SJCRH30 (cell line): ENCODE data around the gene RNF169. TPM values are rescaled to one million over a fixed set of nuclear protein-coding genes. Genes with fewer than 3 reads are reported as not detected.
A peak's percentile ranks its signal among the peaks of the same experiment; 100 is the strongest.

Experiments used
- DNase-seq, 2 experiments: peaks; one replicate each; pipeline ENCODE4 v3.0.0-alpha.2; 2015 to 2020
- H3K27ac ChIP-seq: fragments of 250-450 bp; sonication (Bioruptor Pico); 2 replicates; pipeline ENCODE4 v1.5.1; 2020; ENCODE audit warnings: mild to moderate bottlenecking, moderate library complexity
- H3K27me3 ChIP-seq: fragments of 250-450 bp; sonication (Bioruptor Pico); 2 replicates; pipeline ENCODE4 v1.5.1; 2020; ENCODE audit warnings: mild to moderate bottlenecking, moderate library complexity
- H3K36me3 ChIP-seq: fragments of 250-450 bp; sonication (Bioruptor Pico); 2 replicates; pipeline ENCODE4 v1.5.1; 2020; ENCODE audit warnings: mild to moderate bottlenecking, moderate library complexity
- H3K4me1 ChIP-seq: fragments of 250-450 bp; sonication (Bioruptor Pico); 2 replicates; pipeline ENCODE4 v1.5.1; 2020; ENCODE audit warnings: mild to moderate bottlenecking, moderate library complexity
- H3K4me3 ChIP-seq: fragments of 250-450 bp; sonication (Bioruptor Pico); 2 replicates; pipeline ENCODE4 v1.5.1; 2020; ENCODE audit warnings: mild to moderate bottlenecking, moderate library complexity
- H3K9me3 ChIP-seq: fragments of 250-450 bp; sonication (Bioruptor Pico); replicated peaks from 2 replicates; pipeline ENCODE4 v1.5.1; 2020; ENCODE audit warnings: mild to moderate bottlenecking, moderate library complexity
- total RNA-seq: library from RNA; depleted of rRNA; stranded (reverse); fragments of >200 nt; shearing (Covaris generic); gene quantifications from 2 replicates; pipeline ENCODE4 v1.2.3, GENCODE V29; 2014

Gene RNF169
- total RNA-seq, 1 experiment from 2014 or later = 17.8 TPM

DNA sequence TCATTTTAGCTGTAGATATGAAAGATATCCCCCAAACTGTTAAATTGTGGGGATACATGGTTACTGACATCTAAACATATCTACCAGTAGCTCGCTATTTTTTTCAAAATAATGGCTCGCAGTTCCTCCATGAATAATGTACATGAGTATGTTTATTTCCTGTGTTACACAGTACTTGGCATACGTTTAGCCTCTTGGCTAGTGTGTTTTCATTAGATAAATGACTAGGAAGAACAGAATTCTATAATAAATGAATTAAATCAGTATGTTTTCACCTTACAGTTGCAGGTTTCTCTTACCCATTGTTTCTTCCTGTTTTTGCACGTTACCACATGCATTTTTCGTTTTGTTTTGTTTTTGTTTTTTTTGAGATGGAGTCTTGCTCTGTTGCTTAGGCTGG, 21.8 kb downstream of the RNF169 start:
- Histone ChIP-seq H3K27ac (no peak overlapping the region), H3K27me3 (no peaks in the 10 kb centered on the region), H3K4me1 (no peaks in the 10 kb centered on the region), H3K36me3 (no peaks in the 10 kb centered on the region; the same call in 1 of the 2 replicates), H3K9me3 (no peaks in the 10 kb centered on the region), H3K4me3 (no peak overlapping the region)
- no peak for DNase-seq

DNA sequence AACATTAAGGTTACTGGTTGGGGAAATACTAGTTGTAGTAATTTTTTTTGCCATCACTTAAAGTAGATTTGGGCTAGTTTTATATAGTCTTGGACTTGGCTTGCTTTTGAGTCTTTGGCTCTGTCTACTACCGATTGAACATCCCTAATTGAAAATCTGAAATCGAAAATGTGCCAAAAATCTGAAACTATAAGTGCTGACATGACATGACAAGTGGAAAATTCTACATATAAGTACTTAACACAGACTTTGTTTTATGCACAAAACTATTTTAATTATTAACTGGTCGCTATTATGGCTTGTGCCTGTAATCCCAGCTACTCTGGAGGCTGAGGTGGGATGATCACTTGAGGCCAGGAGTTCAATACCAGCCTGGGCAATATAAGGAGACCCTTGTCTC, 22.5 kb downstream of the RNF169 start:
- no peaks in the 10 kb centered on the region for H3K27me3 ChIP-seq
- H3K4me3 ChIP-seq = no peak overlapping the region
- H3K27ac ChIP-seq = no peak overlapping the region
- no peak for DNase-seq
- H3K9me3 ChIP-seq = no peaks in the 10 kb centered on the region
- no peaks in the 10 kb centered on the region for H3K4me1 ChIP-seq
- no peaks in the 10 kb centered on the region; the same call in 1 of the 2 replicates for H3K36me3 ChIP-seq

- no peak for DNase-seq
- Histone ChIP-seq H3K4me1 (no peaks in the 10 kb centered on the region), H3K9me3 (no peaks in the 10 kb centered on the region), H3K27ac (no peak overlapping the region), H3K36me3 (no peaks in the 10 kb centered on the region; the same call in 1 of the 2 replicates), H3K27me3 (no peaks in the 10 kb centered on the region), H3K4me3 (no peak overlapping the region)
Measured at GRCh38 chr11:74773476-74773875, 24.8 kb downstream of the RNF169 start.

DNA sequence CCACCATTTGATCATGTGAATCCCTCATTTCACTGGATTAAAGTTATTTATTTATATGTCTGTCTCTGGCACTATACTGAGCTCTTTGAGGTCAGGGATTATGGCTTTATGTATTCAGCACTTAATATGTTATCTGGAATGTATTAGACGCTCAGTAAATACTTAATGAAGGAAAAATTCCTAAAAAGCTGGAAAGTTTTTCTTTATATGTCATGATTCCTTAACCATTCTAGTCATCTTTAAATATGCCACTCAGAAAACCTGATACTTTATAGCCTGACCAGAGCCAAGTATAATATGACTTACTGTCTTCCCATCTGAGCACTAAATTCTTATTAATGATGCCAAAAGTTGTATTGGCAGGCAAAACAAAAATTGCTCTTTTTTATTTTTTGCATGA, 27.1 kb downstream of the RNF169 start:
- H3K4me3 ChIP-seq = no peak overlapping the region
- H3K4me1 ChIP-seq = no peaks in the 10 kb centered on the region
- H3K27ac ChIP-seq = no peak overlapping the region
- no peaks in the 10 kb centered on the region for H3K27me3 ChIP-seq
- no peaks in the 10 kb centered on the region for H3K9me3 ChIP-seq
- DNase-seq = no peak
- no peaks in the 10 kb centered on the region; the same call in 1 of the 2 replicates for H3K36me3 ChIP-seq

- Histone ChIP-seq H3K4me3 (no peak overlapping the region), H3K4me1 (no peaks in the 10 kb centered on the region), H3K27ac (no peak overlapping the region), H3K36me3 (no peaks in the 10 kb centered on the region; the same call in 1 of the 2 replicates), H3K9me3 (no peaks in the 10 kb centered on the region), H3K27me3 (no peaks in the 10 kb centered on the region)
- DNase-seq = no peak
Measured at GRCh38 chr11:74776546-74776945, 27.9 kb downstream of the RNF169 start.

GRCh38 chr11:74777038-74777437, 28.4 kb downstream of the RNF169 start:
- H3K27ac ChIP-seq = no peak overlapping the region
- H3K9me3 ChIP-seq = no peaks in the 10 kb centered on the region
- H3K27me3 ChIP-seq = no peaks in the 10 kb centered on the region
- no peak overlapping the region for H3K4me3 ChIP-seq
- DNase-seq = no peak
- H3K4me1 ChIP-seq = no peaks in the 10 kb centered on the region
- H3K36me3 ChIP-seq = no peaks in the 10 kb centered on the region; the same call in 1 of the 2 replicates

DNA sequence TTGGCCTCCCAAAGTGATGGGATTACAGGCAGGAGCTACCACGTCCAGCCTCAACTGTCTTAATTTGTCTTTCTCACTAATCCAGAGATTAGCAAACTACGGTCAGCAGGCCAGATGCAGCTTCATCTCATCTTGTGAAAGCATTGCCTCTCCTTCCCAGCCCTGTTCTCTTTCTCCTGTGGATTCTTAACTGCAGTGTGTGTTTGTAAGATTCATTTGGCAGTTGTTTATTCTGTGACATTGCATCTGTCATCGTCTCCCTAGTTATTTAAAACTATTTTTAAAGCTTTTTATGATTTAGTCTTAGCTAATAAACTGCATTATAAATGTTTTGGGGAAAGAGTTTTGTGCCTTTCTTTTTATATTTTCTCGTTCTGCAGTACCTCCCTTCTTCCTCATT, 29.2 kb downstream of the RNF169 start:
- Histone ChIP-seq H3K36me3 (no peaks in the 10 kb centered on the region; the same call in 1 of the 2 replicates), H3K27me3 (no peaks in the 10 kb centered on the region), H3K9me3 (no peaks in the 10 kb centered on the region), H3K4me1 (no peaks in the 10 kb centered on the region), H3K27ac (no peak overlapping the region), H3K4me3 (no peak overlapping the region)
- no peak for DNase-seq

DNA sequence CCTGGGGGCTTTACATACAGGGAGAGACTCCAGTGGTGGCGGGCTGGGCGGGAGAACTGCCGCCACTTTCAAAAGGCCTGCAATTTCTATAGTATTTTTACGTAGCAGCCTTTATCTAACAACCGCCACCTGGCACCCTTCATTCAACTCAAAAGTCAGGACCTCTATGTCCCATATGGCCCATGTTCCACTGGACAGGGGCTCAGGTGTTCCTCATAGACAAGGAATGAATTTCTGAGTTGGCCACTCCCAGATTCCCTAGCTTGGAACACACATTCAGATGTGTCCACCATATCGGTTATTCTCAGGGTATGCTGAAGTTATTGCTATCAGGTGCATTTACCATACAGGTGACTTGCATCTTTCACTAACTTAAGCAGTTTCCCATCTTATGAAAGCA, 29.9 kb downstream of the RNF169 start:
- H3K27ac ChIP-seq = no peak overlapping the region
- no peaks in the 10 kb centered on the region for H3K9me3 ChIP-seq
- peaks cover 4% of the 10 kb centered on the region; the same call in 1 of the 2 replicates for H3K4me1 ChIP-seq
- H3K27me3 ChIP-seq = no peaks in the 10 kb centered on the region
- no peak overlapping the region for H3K4me3 ChIP-seq
- DNase-seq = no peak
- H3K36me3 ChIP-seq = no peaks in the 10 kb centered on the region; the same call in 1 of the 2 replicates

DNA sequence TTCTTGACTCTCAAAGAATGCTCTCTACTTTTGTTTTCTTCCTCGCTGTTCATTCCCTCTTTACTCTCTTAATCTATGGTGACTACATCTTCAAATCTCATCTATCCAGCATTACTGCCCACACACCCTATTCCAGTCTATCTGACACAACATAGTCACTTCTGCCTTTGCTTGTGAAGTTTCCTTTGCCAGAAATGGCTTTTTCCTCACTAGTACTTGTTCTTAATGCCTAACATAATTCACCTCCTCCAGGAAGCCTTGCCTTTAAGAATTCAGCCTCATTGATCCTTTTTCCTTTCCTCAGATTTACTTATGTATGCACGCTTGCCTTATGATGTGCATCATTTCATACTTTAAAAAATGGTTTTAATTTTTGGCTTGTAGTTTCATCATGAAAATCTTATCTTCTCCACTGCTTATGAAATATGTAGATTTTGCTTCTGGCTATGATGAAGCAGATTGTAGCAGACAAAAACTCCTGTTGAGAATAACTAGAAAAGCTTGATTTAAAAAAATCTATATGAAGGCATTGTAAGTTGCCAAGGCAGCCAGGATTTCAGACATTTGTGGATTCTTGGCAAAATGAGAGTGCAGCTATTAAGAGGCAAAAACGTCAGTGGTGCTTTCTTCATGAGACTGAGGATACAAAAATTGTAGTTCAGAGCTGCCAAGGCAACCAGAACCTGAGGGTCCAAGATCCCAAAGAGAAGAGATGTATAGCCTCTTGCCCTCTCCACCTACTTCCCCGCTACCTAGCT, 31.8 kb downstream of the RNF169 start:
- Histone ChIP-seq H3K4me3 (no peak overlapping the region), H3K4me1 (peaks cover 9% of the 10 kb centered on the region; the same call in 1 of the 2 replicates), H3K36me3 (no peaks in the 10 kb centered on the region), H3K27ac (no peak overlapping the region), H3K9me3 (no peaks in the 10 kb centered on the region), H3K27me3 (no peaks in the 10 kb centered on the region)
- DNase-seq = no peak

DNA sequence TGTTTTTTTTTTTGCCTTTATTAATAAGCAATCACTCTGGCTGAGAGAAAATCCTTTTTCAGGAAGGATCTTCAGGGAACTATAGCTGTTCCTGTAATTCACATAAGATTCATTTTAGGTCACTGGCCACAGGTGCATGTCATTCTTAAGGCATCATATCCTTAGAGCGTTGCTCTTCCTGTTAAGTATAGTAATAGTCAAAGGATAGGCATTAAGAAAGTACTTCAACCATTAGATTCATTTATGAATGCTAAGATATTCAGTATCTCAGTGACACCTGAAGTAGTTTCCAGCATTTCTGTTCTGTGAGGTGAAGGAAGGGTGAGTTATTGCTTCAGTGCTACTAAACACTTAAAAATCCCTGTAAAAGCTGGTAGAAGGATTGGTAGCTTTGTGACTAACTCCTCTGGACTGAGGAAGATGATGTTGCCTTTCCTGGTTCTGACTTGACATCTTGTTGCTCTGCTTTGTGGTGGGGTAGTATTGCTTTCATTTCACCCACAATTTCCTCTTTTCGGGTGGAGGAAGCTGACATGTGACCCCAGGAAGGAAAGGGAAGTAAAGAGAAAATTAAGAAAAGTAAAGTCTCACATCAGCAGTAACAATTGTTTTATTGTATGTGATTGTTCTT, 34.7 kb downstream of the RNF169 start:
- no peak for DNase-seq

GRCh38 chr11:74784234-74784633, 35.6 kb downstream of the RNF169 start:
- Histone ChIP-seq H3K27me3 (no peaks in the 10 kb centered on the region), H3K27ac (0 out of 2 replicates have a peak overlapping the region, but pooled peaks have one; percentile 9), H3K36me3 (0 out of 2 replicates have a peak, but pooled peaks cover 3% of the 10 kb centered on the region), H3K4me3 (no peak overlapping the region), H3K9me3 (no peaks in the 10 kb centered on the region), H3K4me1 (peaks cover 9% of the 10 kb centered on the region; the same call in 1 of the 2 replicates)
- peak; percentile 33 to 54 for DNase-seq

More for the DNA sequence above, 34.7 kb downstream of the RNF169 start:
- 0 out of 2 replicates have a peak, but pooled peaks cover 3% of the 10 kb centered on the region for H3K36me3 ChIP-seq
- H3K27ac ChIP-seq = no peak overlapping the region
- H3K9me3 ChIP-seq = no peaks in the 10 kb centered on the region
- no peak overlapping the region for H3K4me3 ChIP-seq
- peaks cover 9% of the 10 kb centered on the region; the same call in 1 of the 2 replicates for H3K4me1 ChIP-seq
- H3K27me3 ChIP-seq = no peaks in the 10 kb centered on the region

GRCh38 chr11:74784726-74785125, 36.1 kb downstream of the RNF169 start:
- 0 out of 2 replicates have a peak overlapping the region, but pooled peaks have one; percentile 9 for H3K27ac ChIP-seq
- no peak overlapping the region for H3K4me3 ChIP-seq
- H3K4me1 ChIP-seq = peaks cover 9% of the 10 kb centered on the region; the same call in 1 of the 2 replicates
- no peak for DNase-seq
- H3K27me3 ChIP-seq = no peaks in the 10 kb centered on the region
- H3K36me3 ChIP-seq = peaks cover 6% of the 10 kb centered on the region
- 0 out of 2 replicates have a peak, but pooled peaks cover 2% of the 10 kb centered on the region for H3K9me3 ChIP-seq

DNA sequence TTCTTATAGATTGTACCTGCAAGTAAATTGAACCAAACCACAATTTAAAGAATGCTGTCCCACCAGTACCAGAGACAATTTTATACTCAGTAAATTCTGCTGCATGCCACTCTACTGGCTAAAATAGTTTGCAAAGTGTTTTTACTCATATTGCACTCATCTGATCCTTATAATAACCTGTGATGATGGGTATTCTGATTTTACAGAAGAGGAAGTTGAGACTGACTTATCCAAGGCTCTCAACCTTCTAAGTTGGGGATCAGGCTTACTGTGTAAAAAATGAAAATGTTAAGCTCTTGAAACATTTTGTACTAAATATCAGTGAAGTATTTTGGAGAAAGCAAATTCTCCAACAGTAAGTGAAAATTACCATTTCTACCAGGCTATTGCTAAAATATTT, 37.9 kb downstream of the RNF169 start:
- 0 out of 2 replicates have a peak, but pooled peaks cover 3% of the 10 kb centered on the region for H3K9me3 ChIP-seq
- H3K4me1 ChIP-seq = peaks cover 9% of the 10 kb centered on the region; the same call in 1 of the 2 replicates
- peaks cover 23% of the 10 kb centered on the region for H3K36me3 ChIP-seq
- DNase-seq = no peak
- H3K4me3 ChIP-seq = no peak overlapping the region
- H3K27ac ChIP-seq = no peak overlapping the region
- no peaks in the 10 kb centered on the region for H3K27me3 ChIP-seq

- H3K36me3 ChIP-seq = peaks cover 36% of the 10 kb centered on the region
- H3K4me3 ChIP-seq = no peak overlapping the region
- DNase-seq = no peak
- no peaks in the 10 kb centered on the region for H3K4me1 ChIP-seq
- H3K27ac ChIP-seq = no peak overlapping the region
- 0 out of 2 replicates have a peak, but pooled peaks cover 3% of the 10 kb centered on the region for H3K9me3 ChIP-seq
- H3K27me3 ChIP-seq = no peaks in the 10 kb centered on the region
Measured at GRCh38 chr11:74791333-74792100, 42.9 kb downstream of the RNF169 start.
